ENCODE results near the gene NDUFAF8. TPM values are rescaled to one million over a fixed set of nuclear protein-coding genes. Genes with fewer than 3 reads are reported as not detected.

NDUFAF8 gene
- total RNA-seq, 1 donor from 2014 or later: 61.5 TPM

GRCh38 chr17:81228834-81229665 is 10.1 kb upstream of the NDUFAF8 start:
- Histone ChIP-seq H3K27ac (replicated peaks) (no peak overlapping the region), H3K4me3 (no peak overlapping the region), H3K9me3 (replicated peaks) (peaks cover 8% of the 10 kb centered on the region), H3K36me3 (peaks cover 44% of the 10 kb centered on the region), H3K4me1 (no peaks in the 10 kb centered on the region), H3K27me3 (ENCODE audit: low read depth) (no peaks in the 10 kb centered on the region)
- DNase-seq: no peak
- intact Hi-C loops (cut with micrococcal nuclease): no loop called here
- TF ChIP-seq CTCF (IDR thresholded peaks at IDR 0.05; ENCODE audit: borderline replicate concordance): no peak

- Histone ChIP-seq H3K27me3 (ENCODE audit: low read depth) (no peaks in the 10 kb centered on the region), H3K27ac (replicated peaks) (no peak overlapping the region), H3K36me3 (peaks cover 44% of the 10 kb centered on the region), H3K9me3 (replicated peaks) (peaks cover 8% of the 10 kb centered on the region), H3K4me1 (no peaks in the 10 kb centered on the region), H3K4me3 (no peak overlapping the region)
- no peak for TF ChIP-seq CTCF (IDR thresholded peaks at IDR 0.05; ENCODE audit: borderline replicate concordance)
- DNase-seq: no peak
- intact Hi-C loops (cut with micrococcal nuclease): no loop called here
These were observed 9.5 kb upstream of the NDUFAF8 start for GRCh38 chr17:81229666-81229920.

GRCh38 chr17:81230043-81230820 is 8.9 kb upstream of the NDUFAF8 start:
- Histone ChIP-seq H3K4me1 (no peaks in the 10 kb centered on the region), H3K36me3 (peaks cover 44% of the 10 kb centered on the region), H3K4me3 (no peak overlapping the region), H3K9me3 (replicated peaks) (peaks cover 8% of the 10 kb centered on the region), H3K27me3 (ENCODE audit: low read depth) (no peaks in the 10 kb centered on the region), H3K27ac (replicated peaks) (no peak overlapping the region)
- TF ChIP-seq CTCF (IDR thresholded peaks at IDR 0.05; ENCODE audit: borderline replicate concordance): peak; percentile 25
- no peak for DNase-seq
- intact Hi-C loops (cut with micrococcal nuclease): no loop called here

GRCh38 chr17:81231121-81231645 is 7.9 kb upstream of the NDUFAF8 start:
- H3K4me1 ChIP-seq: no peaks in the 10 kb centered on the region
- no peak for TF ChIP-seq CTCF (IDR thresholded peaks at IDR 0.05; ENCODE audit: borderline replicate concordance)
- peaks cover 50% of the 10 kb centered on the region for H3K36me3 ChIP-seq
- no peak overlapping the region for H3K4me3 ChIP-seq
- no peaks in the 10 kb centered on the region for H3K27me3 ChIP-seq (ENCODE audit: low read depth)
- peaks cover 8% of the 10 kb centered on the region for H3K9me3 ChIP-seq (replicated peaks)
- no peak overlapping the region for H3K27ac ChIP-seq (replicated peaks)
- no peak for DNase-seq
- intact Hi-C loops (cut with micrococcal nuclease): no loop called here

- Histone ChIP-seq H3K27ac (replicated peaks) (no peak overlapping the region), H3K36me3 (peaks cover 50% of the 10 kb centered on the region), H3K9me3 (replicated peaks) (peaks cover 2% of the 10 kb centered on the region), H3K4me1 (peaks cover 8% of the 10 kb centered on the region), H3K4me3 (no peak overlapping the region), H3K27me3 (ENCODE audit: low read depth) (no peaks in the 10 kb centered on the region)
- no peak for DNase-seq
- intact Hi-C loops (cut with micrococcal nuclease): no loop called here
- no peak for TF ChIP-seq CTCF (IDR thresholded peaks at IDR 0.05; ENCODE audit: borderline replicate concordance)
These were observed 7.1 kb upstream of the NDUFAF8 start for GRCh38 chr17:81231766-81232581.

Measured in left ventricle myocardium inferior (tissue), 1 donor.